HEK293 (cell line): ENCODE results near the gene LYPD5.
A peak's percentile ranks its signal among the peaks of the same experiment; 100 is the strongest.

Experiments used
- CTCF ChIA-PET: fragments of 350-600 bp; formaldehyde crosslinking; extraction: SDS; loops from one replicate; lab custom pipeline; 2021; ENCODE audit warnings: antibody characterized with exemption; lab: Yijun Ruan, JAX
- POLR2A ChIA-PET: fragments of 300-600 bp; formaldehyde crosslinking; extraction: SDS; loops from one replicate; lab custom pipeline; 2020; ENCODE audit warnings: antibody characterized with exemption, inconsistent platforms; lab: Yijun Ruan, JAX
- H3K27ac ChIP-seq: fragments of 200-500 bp; sonication (Bioruptor generic); 2 replicates; pipeline ENCODE4 v1.5.1; 2014; ENCODE audit warnings: low read depth, low read length, control low read depth, inconsistent platforms; ENCODE audit errors: extremely low read depth
- H3K36me3 ChIP-seq, 2 experiments: fragments of 200-500 bp in 1 of 2; sonication (Bioruptor generic) in 1 of 2; 1 replicate in 1 of 2; 2 replicates in 1 of 2; pipeline ENCODE4 v1.5.1; 2014 to 2017; ENCODE audit warnings: inconsistent platforms in 2 of 2, low read length in 2 of 2; ENCODE audit not compliant: control insufficient read depth in 2 of 2, insufficient read depth in 1 of 2
- H3K4me1 ChIP-seq: fragments of 200-500 bp; sonication (Bioruptor generic); 2 replicates; pipeline ENCODE4 v1.5.1; 2014; ENCODE audit warnings: mild to moderate bottlenecking, low read length, inconsistent platforms; ENCODE audit not compliant: control insufficient read depth, insufficient read depth
- H3K4me3 ChIP-seq: 2 replicates; pipeline ENCODE4 v1.5.1; 2011; ENCODE audit warnings: low read depth, mild to moderate bottlenecking, control low read depth, low read length, moderate library complexity
- H3K9me3 ChIP-seq: fragments of 200-500 bp; sonication (Bioruptor generic); 2 replicates; pipeline ENCODE4 v1.5.1; 2014; ENCODE audit warnings: low read depth, low read length, inconsistent platforms; ENCODE audit not compliant: control insufficient read depth, insufficient read depth
- GLI2 ChIP-seq: fragments of 450-650 bp; formaldehyde crosslinking; IDR thresholded peaks from 2 replicates; pipeline ENCODE4; 2017; ENCODE audit warnings: missing biosample characterization, missing genetic modification characterization, low read depth, borderline replicate concordance
- MEIS1 ChIP-seq: sonication (generic); formaldehyde crosslinking; IDR thresholded peaks from 2 replicates; pipeline ENCODE4 v1.8.1; 2022; ENCODE audit warnings: missing genetic modification reagents, mild to moderate bottlenecking, borderline replicate concordance
- PATZ1 ChIP-seq: fragments of 450-650 bp; formaldehyde crosslinking; IDR thresholded peaks from 2 replicates; pipeline ENCODE4 v1.5.1; 2016; ENCODE audit warnings: missing biosample characterization, missing genetic modification characterization
- RBAK ChIP-seq: fragments of 450-650 bp; formaldehyde crosslinking; IDR thresholded peaks from 2 replicates; pipeline ENCODE4 v1.5.1; 2016; ENCODE audit warnings: missing biosample characterization, missing genetic modification characterization
- SCRT2 ChIP-seq: fragments of 450-650 bp; formaldehyde crosslinking; IDR thresholded peaks from 2 replicates; pipeline ENCODE4 v1.5.1; 2016; ENCODE audit warnings: missing biosample characterization, missing genetic modification characterization
- ZBTB10 ChIP-seq: fragments of 450-650 bp; formaldehyde crosslinking; IDR thresholded peaks from 2 replicates; pipeline ENCODE4 v1.5.1; 2016; ENCODE audit warnings: missing biosample characterization, missing genetic modification characterization
- ZBTB6 ChIP-seq: fragments of 450-650 bp; formaldehyde crosslinking; IDR thresholded peaks from 2 replicates; pipeline ENCODE4 v1.5.1; 2017; ENCODE audit warnings: missing biosample characterization, missing genetic modification characterization
- ZNF114 ChIP-seq: fragments of 450-650 bp; formaldehyde crosslinking; IDR thresholded peaks from 2 replicates; pipeline ENCODE4 v1.5.0; 2017; ENCODE audit warnings: missing biosample characterization, missing genetic modification characterization
- ZNF138 ChIP-seq: fragments of 450-650 bp; formaldehyde crosslinking; IDR thresholded peaks from 2 replicates; pipeline ENCODE4 v1.5.1; 2016; ENCODE audit warnings: missing biosample characterization, missing genetic modification characterization, borderline replicate concordance
- ZNF146 ChIP-seq: fragments of 450-650 bp; formaldehyde crosslinking; IDR thresholded peaks from 2 replicates; pipeline ENCODE4 v1.5.1; 2016; ENCODE audit warnings: missing biosample characterization, missing genetic modification characterization
- ZNF155 ChIP-seq: fragments of 450-650 bp; formaldehyde crosslinking; IDR thresholded peaks from 2 replicates; pipeline ENCODE4 v1.5.1; 2016; ENCODE audit warnings: missing biosample characterization, missing genetic modification characterization
- ZNF175 ChIP-seq: fragments of 450-650 bp; formaldehyde crosslinking; IDR thresholded peaks from 2 replicates; pipeline ENCODE4 v1.5.1; 2016; ENCODE audit warnings: missing biosample characterization, missing genetic modification characterization
- ZNF266 ChIP-seq: fragments of 450-650 bp; formaldehyde crosslinking; IDR thresholded peaks from 2 replicates; pipeline ENCODE4 v1.5.1; 2016; ENCODE audit warnings: missing biosample characterization, missing genetic modification characterization, low read depth
- ZNF350 ChIP-seq: fragments of 450-650 bp; formaldehyde crosslinking; IDR thresholded peaks from 2 replicates; pipeline ENCODE4 v1.5.0; 2017; ENCODE audit warnings: missing biosample characterization, mild to moderate bottlenecking, missing genetic modification characterization
- ZNF354C ChIP-seq: fragments of 450-650 bp; formaldehyde crosslinking; IDR thresholded peaks from 2 replicates; pipeline ENCODE4 v1.5.1; 2016; ENCODE audit warnings: missing biosample characterization, missing genetic modification characterization, low read depth, borderline replicate concordance
- ZNF366 ChIP-seq: fragments of 450-650 bp; formaldehyde crosslinking; conservative IDR thresholded peaks from 2 replicates; pipeline ENCODE4 v1.5.1; 2016; ENCODE audit warnings: missing biosample characterization, missing genetic modification characterization
- ZNF398 ChIP-seq: fragments of 450-650 bp; formaldehyde crosslinking; IDR thresholded peaks from 2 replicates; pipeline ENCODE4 v1.5.1; 2017; ENCODE audit warnings: missing biosample characterization, missing genetic modification characterization
- ZNF530 ChIP-seq: fragments of 450-650 bp; formaldehyde crosslinking; IDR thresholded peaks from 2 replicates; pipeline ENCODE4 v1.5.1; 2016; ENCODE audit warnings: low read depth, missing biosample characterization, missing genetic modification characterization
- ZNF544 ChIP-seq: fragments of 450-650 bp; formaldehyde crosslinking; IDR thresholded peaks from 2 replicates; pipeline ENCODE4 v1.5.0; 2017; ENCODE audit warnings: missing biosample characterization, missing genetic modification characterization
- ZNF585B ChIP-seq: fragments of 450-650 bp; formaldehyde crosslinking; IDR thresholded peaks from 2 replicates; pipeline ENCODE4 v1.5.1; 2016; ENCODE audit warnings: missing biosample characterization, missing genetic modification characterization
- ZNF621 ChIP-seq: fragments of 450-650 bp; formaldehyde crosslinking; IDR thresholded peaks from 2 replicates; pipeline ENCODE4 v1.5.1; 2017; ENCODE audit warnings: missing biosample characterization, missing genetic modification characterization
- ZNF624 ChIP-seq: fragments of 450-650 bp; formaldehyde crosslinking; IDR thresholded peaks from 2 replicates; pipeline ENCODE4 v1.5.1; 2017; ENCODE audit warnings: missing biosample characterization, missing genetic modification characterization
- ZNF692 ChIP-seq: fragments of 450-650 bp; formaldehyde crosslinking; IDR thresholded peaks from 2 replicates; pipeline ENCODE4 v1.5.1; 2016; ENCODE audit warnings: missing biosample characterization, missing genetic modification characterization
- ZNF704 ChIP-seq: fragments of 450-650 bp; formaldehyde crosslinking; IDR thresholded peaks from 2 replicates; pipeline ENCODE4 v1.5.1; 2016; ENCODE audit warnings: missing biosample characterization, missing genetic modification characterization
- ZNF776 ChIP-seq: fragments of 450-650 bp; formaldehyde crosslinking; IDR thresholded peaks from 2 replicates; pipeline ENCODE4 v1.5.0; 2017; ENCODE audit warnings: missing biosample characterization, missing genetic modification characterization, borderline replicate concordance

Gene LYPD5

GRCh38 chr19:43812259-43812658 lies 10.0 kb upstream of the LYPD5 start:
- Histone ChIP-seq H3K36me3 (no peaks in the 10 kb centered on the region; a peak in 1 of 3 replicates), H3K4me3 (no peak overlapping the region), H3K4me1 (no peaks in the 10 kb centered on the region), H3K27ac (no peak overlapping the region), H3K9me3 (peaks cover 12% of the 10 kb centered on the region)
- POLR2A ChIA-PET = no interaction called here
- TF ChIP-seq MEIS1 = no peak
- no peak for TF ChIP-seq ZNF530
- TF ChIP-seq ZNF366 (tag by site-specific recombination) = peak; percentile 54
- no peak for TF ChIP-seq ZNF266 (tag by site-specific recombination)
- TF ChIP-seq ZNF155 = no peak
- no peak for TF ChIP-seq ZNF398
- CTCF ChIA-PET = interaction anchor here (0.7 to 5.0 kb wide), 8 partner anchors 10 to 365 kb away, joined by 3 to 58 read pairs (median 4); no protein-coding TSS in a partner anchor

GRCh38 chr19:43811837-43812236 lies 9.6 kb upstream of the LYPD5 start:
- H3K4me1 ChIP-seq = no peaks in the 10 kb centered on the region
- CTCF ChIA-PET = interaction anchor here (0.7 to 5.0 kb wide), 10 partner anchors 11 to 379 kb away, joined by 3 to 58 read pairs (median 3); partner anchors contain the start of genes IRGQ and ZNF576
- POLR2A ChIA-PET = no interaction called here
- no peaks in the 10 kb centered on the region; a peak in 1 of 3 replicates for H3K36me3 ChIP-seq
- H3K27ac ChIP-seq = no peak overlapping the region
- no peak overlapping the region for H3K4me3 ChIP-seq
- H3K9me3 ChIP-seq = peaks cover 9% of the 10 kb centered on the region
- TF ChIP-seq ZNF354C (tag by site-specific recombination) (no peak), ZNF624 (tag by site-specific recombination) (no peak), ZNF146 (tag by site-specific recombination) (no peak), RBAK (no peak), ZNF692 (tag by site-specific recombination) (no peak), ZBTB6 (tag by site-specific recombination) (no peak), ZNF776 (tag by site-specific recombination) (no peak), GLI2 (tag by site-specific recombination) (no peak), ZNF585B (no peak), ZNF704 (tag by site-specific recombination) (no peak), ZNF138 (no peak), ZNF350 (tag by site-specific recombination) (no peak), ZNF114 (tag by site-specific recombination) (no peak), ZNF544 (tag by site-specific recombination) (no peak), ZNF621 (tag by site-specific recombination) (no peak), SCRT2 (tag by site-specific recombination) (no peak), ZBTB10 (tag by site-specific recombination) (no peak), PATZ1 (tag by site-specific recombination) (no peak), ZNF175 (no peak)
